Heart left ventricle (tissue), 16 donors: ENCODE results near the gene KCNQ1. TPM values are rescaled to one million over a fixed set of nuclear protein-coding genes. Genes with fewer than 3 reads are reported as not detected.
A peak's percentile ranks its signal among the peaks of the same experiment; 100 is the strongest.

Experiments used
- ATAC-seq, 4 donors: fragments of 200-7000 bp; cut with Tn5 transposase; one replicate each; pipeline ENCODE4 v1.9.1; 2020 to 2022; ENCODE audit warnings: moderate library complexity in 4 of 4, mild to moderate bottlenecking in 3 of 4, moderate number of reproducible peaks in 1 of 4
- DNase-seq, 5 donors: peaks; one replicate each; pipeline ENCODE4 v3.0.0-alpha.2; 2020
- H3K27ac ChIP-seq, 12 donors: fragments of 200-600 bp; sonication (generic) in 4 of 12; one replicate each; pipeline versions ENCODE4 v1.5.0 to v1.8.0; 2016 to 2022; ENCODE audit warnings: mild to moderate bottlenecking in 2 of 12
- H3K27me3 ChIP-seq, 9 donors: fragments of 200-600 bp; sonication (generic) in 2 of 9; one replicate each; pipeline versions ENCODE4 v1.5.1 to v1.8.0; 2016 to 2022; ENCODE audit warnings: mild to moderate bottlenecking in 3 of 9
- H3K36me3 ChIP-seq, 9 donors: fragments of 200-600 bp; sonication (generic) in 2 of 9; one replicate each; pipeline versions ENCODE4 v1.5.0 to v1.8.0; 2018 to 2022; ENCODE audit warnings: mild to moderate bottlenecking in 2 of 9
- H3K4me1 ChIP-seq, 12 donors: fragments of 200-600 bp; sonication (generic) in 4 of 12; one replicate each; pipeline versions ENCODE4 v1.5.0 to v1.8.0; 2016 to 2022; ENCODE audit warnings: mild to moderate bottlenecking in 3 of 12
- H3K4me3 ChIP-seq, 12 donors: fragments of 200-600 bp; sonication (generic) in 4 of 12; one replicate each; pipeline versions ENCODE4 v1.5.0 to v1.8.0; 2017 to 2022; ENCODE audit warnings: mild to moderate bottlenecking in 9 of 12, moderate library complexity in 4 of 12
- H3K9me3 ChIP-seq, 12 donors: fragments of 200-600 bp; sonication (generic) in 4 of 12; one replicate each; pipeline versions ENCODE4 v1.5.0 to v1.8.0; 2016 to 2022; ENCODE audit warnings: mild to moderate bottlenecking in 1 of 12
- POLR2A ChIP-seq, 2 donors: fragments of 450-650 bp; IDR thresholded peaks; one replicate each; pipeline ENCODE4 v1.6.1; 2017; ENCODE audit warnings: antibody characterized with exemption in 2 of 2, mild to moderate bottlenecking in 2 of 2, moderate library complexity in 2 of 2
- WGBS, 4 donors: extraction: QIAGEN DNeasy Blood & Tissue Kit in 2 of 4; methylation state at CpG; one replicate each; pipeline versions ENCODE4 v1.1.5 to v1.1.7; 2013 to 2018; 5-methylcytosine and 5-hydroxymethylcytosine counted together
- intact Hi-C, 10 donors: fragments of 100-400 bp; cut with DNase I; formaldehyde crosslinking; loops; one replicate each; pipeline versions ENCODE4 v1.11.1 to v1.14.2; 2022
- polyA plus RNA-seq, 2 donors: library from polyadenylated mRNA; stranded (reverse); fragments of 200-250 nt; gene quantifications; one replicate each; pipeline ENCODE4 v1.2.3, GENCODE V29; 2013
- total RNA-seq, 9 donors: library from RNA; depleted of rRNA in 2 of 9; stranded (reverse); fragments of >200 nt in 2 of 9; fragmentation: NEBNext Ultra II Directional in 3 of 9; extraction: Animal tissue kit (Norgen Biotek cat#: 25700) in 3 of 9; gene quantifications; one replicate each; pipeline versions ENCODE4 v1.1.0 to v1.2.4, GENCODE V29; 2016 to 2023
- TF ChIP-seq, protein P1 (sequence below), 12 donors: fragments of 200-600 bp; sonication (generic) in 4 of 12; IDR thresholded peaks; one replicate each; pipeline versions ENCODE4 v1.5.0 to v1.8.0; 2018 to 2022; ENCODE audit warnings: antibody characterized with exemption in 12 of 12, mild to moderate bottlenecking in 5 of 12
- donor health status: ischemic (EF 13 %, LVEDD 7.1; RV severe dilation, severe dysfunction).
- donor health status: healthy with polysubstance abuse.
- donor health status: DM: no; HTN: yes; CAD: no.
- donor health status: DM: no; HTN: no; CAD: no.
- donor health status: ischemic (EF 25% LVEDD 6.9; RV normal size, moderate dysfunction).
- donor health status: ischemic (EF 25% LVEDD 5.7; RV mildly dilated, moderate dysfunction).
- donor health status: healthy.
- donor health status: DM: yes; HTN: yes; CAD: no.
- donor health status: ischemic (EF 35%, LVEDD 5.7; RV mildly dilated, moderate dysfunction).
- donor health status: nonischemic (EF 11% LVEDD 7.7; RV severe dilation, severe dysfunction).
- donor health status: DM: yes; HTN: yes; CAD: no.
- donor health status: PGD.
- donor health status: ischemic (EF 29% LVEDD 5.4; RV normal size, mild dysfunction).
- donor health status: nonischemic (EF 23%, LVEDD 6.1; RV moderate dilation, normal function).

KCNQ1 gene
- total and polyA plus RNA-seq, 11 donors = 18.6 to 42.4 (median 31.4) TPM

DNA sequence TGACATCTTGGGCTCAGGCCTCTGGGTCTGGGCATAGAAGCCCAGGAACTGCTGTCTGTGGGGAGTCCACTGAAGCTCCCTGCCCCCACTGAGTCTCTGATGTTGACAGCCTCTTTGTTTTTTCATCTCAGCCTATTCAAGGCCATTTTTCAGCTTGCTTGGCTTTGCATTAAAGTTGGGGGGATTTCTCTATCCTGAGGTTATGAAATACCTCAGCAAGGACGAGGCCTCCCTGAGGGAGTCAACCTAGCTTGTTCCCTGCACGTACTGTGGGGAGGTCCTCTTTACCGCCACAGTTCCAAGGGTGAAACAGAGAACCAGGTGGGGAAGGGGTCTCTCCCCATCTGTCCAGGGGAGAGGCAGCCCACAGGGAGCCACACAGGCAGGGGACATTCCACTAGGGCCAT lies 246.6 kb downstream of the KCNQ1 start:
- ATAC-seq (no peak), DNase-seq (no peak)
- Histone ChIP-seq H3K4me3 (no peak overlapping the region), H3K27ac (no peak overlapping the region), H3K27me3 (no peaks in the 10 kb centered on the region), H3K9me3 (no peaks in the 10 kb centered on the region), H3K4me1 (peaks cover 0 to 87% (median 40%) of the 10 kb centered on the region in 12 donors), H3K36me3 (no peaks in the 10 kb centered on the region)
- intact Hi-C loops = loop anchor here in 4 of 10 donors (5.0 to 10.0 kb wide), 4 partner anchors 147 to 306 kb away; partner anchors contain the start of gene CDKN1C (in 4 of the 4)
- whole genome bisulfite sequencing, 4 donors = 87 to 91% (median 88%) methylated on average over 3 of the region's 3 CpGs
- no peak for TF ChIP-seq POLR2A (IDR thresholded peaks at IDR 0.05)
- TF ChIP-seq, protein P1, sequence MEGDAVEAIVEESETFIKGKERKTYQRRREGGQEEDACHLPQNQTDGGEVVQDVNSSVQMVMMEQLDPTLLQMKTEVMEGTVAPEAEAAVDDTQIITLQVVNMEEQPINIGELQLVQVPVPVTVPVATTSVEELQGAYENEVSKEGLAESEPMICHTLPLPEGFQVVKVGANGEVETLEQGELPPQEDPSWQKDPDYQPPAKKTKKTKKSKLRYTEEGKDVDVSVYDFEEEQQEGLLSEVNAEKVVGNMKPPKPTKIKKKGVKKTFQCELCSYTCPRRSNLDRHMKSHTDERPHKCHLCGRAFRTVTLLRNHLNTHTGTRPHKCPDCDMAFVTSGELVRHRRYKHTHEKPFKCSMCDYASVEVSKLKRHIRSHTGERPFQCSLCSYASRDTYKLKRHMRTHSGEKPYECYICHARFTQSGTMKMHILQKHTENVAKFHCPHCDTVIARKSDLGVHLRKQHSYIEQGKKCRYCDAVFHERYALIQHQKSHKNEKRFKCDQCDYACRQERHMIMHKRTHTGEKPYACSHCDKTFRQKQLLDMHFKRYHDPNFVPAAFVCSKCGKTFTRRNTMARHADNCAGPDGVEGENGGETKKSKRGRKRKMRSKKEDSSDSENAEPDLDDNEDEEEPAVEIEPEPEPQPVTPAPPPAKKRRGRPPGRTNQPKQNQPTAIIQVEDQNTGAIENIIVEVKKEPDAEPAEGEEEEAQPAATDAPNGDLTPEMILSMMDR (IDR thresholded peaks at IDR 0.05) = no peak

DNA sequence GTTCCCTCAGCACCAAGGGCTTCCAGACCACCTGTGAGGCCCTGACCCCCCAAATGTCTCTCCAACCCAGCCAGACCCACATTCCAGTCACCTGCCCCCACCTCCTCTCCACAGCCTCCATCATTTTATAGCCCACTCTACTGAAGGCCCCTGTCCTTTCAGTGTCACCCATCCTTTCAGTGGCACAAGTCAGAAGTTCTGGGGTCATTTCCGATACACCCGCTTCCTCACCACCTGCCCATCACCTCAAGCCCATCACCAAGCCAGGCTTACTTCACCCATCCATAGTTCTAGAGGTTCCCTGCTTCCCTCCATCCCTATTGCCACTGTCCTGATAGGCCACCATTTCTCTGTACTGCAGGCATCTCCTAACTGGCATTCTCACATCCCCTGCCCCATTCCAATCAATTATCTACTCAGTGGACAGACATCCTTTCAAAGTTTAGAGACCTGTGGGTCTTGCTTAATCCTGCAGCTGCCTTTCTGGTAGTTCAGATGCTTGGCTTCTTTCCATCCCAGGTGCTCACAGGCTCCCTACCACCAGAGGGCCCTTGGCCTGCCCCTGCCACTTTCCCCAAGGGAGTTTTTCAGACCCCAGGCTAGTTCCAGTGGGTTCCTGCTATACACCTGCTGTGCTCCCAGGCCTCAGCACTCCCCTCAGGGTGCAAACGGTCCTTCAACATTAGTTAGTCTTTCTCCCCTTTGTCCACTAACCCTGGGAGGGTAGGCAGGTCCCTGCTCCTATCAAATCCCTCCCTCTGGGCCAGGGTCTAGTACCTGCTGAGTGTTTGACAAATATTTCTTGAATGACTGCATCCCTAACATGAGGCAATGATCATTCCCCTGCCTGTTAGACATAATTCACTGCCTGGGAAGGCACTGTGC lies 247.4 kb downstream of the KCNQ1 start:
- Histone ChIP-seq H3K36me3 (no peaks in the 10 kb centered on the region), H3K27me3 (no peaks in the 10 kb centered on the region), H3K9me3 (no peaks in the 10 kb centered on the region), H3K4me3 (no peak overlapping the region), H3K4me1 (peaks cover 0 to 86% (median 43%) of the 10 kb centered on the region in 12 donors), H3K27ac (no peak overlapping the region)
- TF ChIP-seq POLR2A (IDR thresholded peaks at IDR 0.05) = no peak
- TF ChIP-seq, protein P1 (IDR thresholded peaks at IDR 0.05) = peak in 2 of 12 donors; percentile 7 to 15
- ATAC-seq = no peak
- WGBS, 4 donors = 84 to 95% (median 91%) methylated on average over 3 of the region's 3 CpGs
- no peak for DNase-seq
- intact Hi-C loops = loop anchor here in 4 of 10 donors (5.0 to 10.0 kb wide), 4 partner anchors 147 to 305 kb away; partner anchors contain the start of gene CDKN1C (in 4 of the 4)

DNA sequence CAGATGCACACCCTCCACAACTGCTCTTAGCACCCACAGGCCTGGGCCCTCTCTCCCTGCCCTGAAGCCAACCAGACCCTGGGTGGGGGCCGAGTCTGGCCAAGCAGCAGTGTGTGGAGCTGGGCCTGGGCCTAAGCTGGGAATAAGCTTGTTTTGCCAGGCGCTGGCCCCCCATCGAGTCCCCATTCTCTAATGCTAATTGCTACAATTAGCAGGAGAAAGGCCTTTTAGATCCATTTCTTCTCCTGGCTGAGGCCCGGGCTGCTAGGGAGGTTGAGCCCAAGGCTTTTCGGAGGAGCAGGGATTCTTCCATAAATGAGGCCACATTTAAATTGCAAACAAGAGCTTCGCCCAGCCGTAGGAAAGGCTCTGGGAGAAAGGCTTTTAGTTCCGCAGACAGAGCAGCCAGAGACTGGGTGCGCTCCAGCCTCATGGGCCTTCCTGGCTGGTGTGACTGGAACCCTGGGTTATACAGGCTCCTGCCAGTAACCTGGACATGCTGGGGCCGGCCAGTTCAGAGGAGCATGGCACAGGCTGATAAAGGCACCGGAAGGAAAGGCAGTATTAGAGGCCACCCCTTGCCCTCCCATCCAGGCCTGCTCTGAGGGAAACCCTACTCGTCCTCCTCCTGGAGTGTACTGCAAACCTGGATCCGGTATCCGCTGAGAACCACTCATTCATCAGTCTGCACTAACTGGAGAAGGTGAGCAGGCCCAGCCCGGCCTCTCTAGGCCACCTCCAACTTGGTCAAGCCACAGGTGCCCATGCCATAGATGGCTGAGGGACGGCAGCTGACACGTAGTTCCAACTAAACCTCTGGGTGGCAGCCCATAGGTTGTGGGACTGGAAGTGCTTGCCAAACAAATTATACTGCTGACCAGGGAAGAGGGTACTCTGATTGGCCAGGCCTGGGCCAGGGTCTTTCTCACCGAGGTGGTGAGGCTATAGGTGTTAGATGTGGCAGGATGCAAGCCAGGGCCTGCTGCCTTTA lies 248.8 kb downstream of the KCNQ1 start:
- ATAC-seq (peak in 1 of 4 donors; percentile 7), DNase-seq (peak in 1 of 5 donors; percentile 40)
- intact Hi-C loops = loop anchor here in 4 of 10 donors (5.0 to 10.0 kb wide), 4 partner anchors 149 to 304 kb away; partner anchors contain the start of gene CDKN1C (in 4 of the 4)
- peaks cover 0 to 73% (median 40%) of the 10 kb centered on the region in 12 donors for H3K4me1 ChIP-seq
- no peaks in the 10 kb centered on the region for H3K36me3 ChIP-seq
- 83 to 85% (median 84%) methylated on average over 13 to 18 of the region's 18 CpGs for WGBS, 4 donors
- H3K27ac ChIP-seq = no peak overlapping the region
- H3K9me3 ChIP-seq = no peaks in the 10 kb centered on the region
- H3K4me3 ChIP-seq = no peak overlapping the region
- H3K27me3 ChIP-seq = no peaks in the 10 kb centered on the region
- no peak for TF ChIP-seq POLR2A (IDR thresholded peaks at IDR 0.05)
- TF ChIP-seq, protein P1 (IDR thresholded peaks at IDR 0.05) = no peak
